OCI-LY3 (cell line): ENCODE data around the gene MMEL1.

Experiments
- EZH2phosphoT487 ChIP-seq: fragments of 200-600 bp; shearing (Covaris generic); IDR thresholded peaks from 2 replicates; pipeline ENCODE4 v1.6.1; 2018; ENCODE audit warnings: antibody characterized with exemption, mixed run types, low read depth
- TF ChIP-seq, protein P1 (sequence below): fragments of 200-600, 300-600 bp; sonication (generic); IDR thresholded peaks from 2 replicates; pipeline ENCODE4 v1.5.1; 2014; ENCODE audit warnings: antibody characterized with exemption, low read length, low read depth

- TF ChIP-seq, protein P1, sequence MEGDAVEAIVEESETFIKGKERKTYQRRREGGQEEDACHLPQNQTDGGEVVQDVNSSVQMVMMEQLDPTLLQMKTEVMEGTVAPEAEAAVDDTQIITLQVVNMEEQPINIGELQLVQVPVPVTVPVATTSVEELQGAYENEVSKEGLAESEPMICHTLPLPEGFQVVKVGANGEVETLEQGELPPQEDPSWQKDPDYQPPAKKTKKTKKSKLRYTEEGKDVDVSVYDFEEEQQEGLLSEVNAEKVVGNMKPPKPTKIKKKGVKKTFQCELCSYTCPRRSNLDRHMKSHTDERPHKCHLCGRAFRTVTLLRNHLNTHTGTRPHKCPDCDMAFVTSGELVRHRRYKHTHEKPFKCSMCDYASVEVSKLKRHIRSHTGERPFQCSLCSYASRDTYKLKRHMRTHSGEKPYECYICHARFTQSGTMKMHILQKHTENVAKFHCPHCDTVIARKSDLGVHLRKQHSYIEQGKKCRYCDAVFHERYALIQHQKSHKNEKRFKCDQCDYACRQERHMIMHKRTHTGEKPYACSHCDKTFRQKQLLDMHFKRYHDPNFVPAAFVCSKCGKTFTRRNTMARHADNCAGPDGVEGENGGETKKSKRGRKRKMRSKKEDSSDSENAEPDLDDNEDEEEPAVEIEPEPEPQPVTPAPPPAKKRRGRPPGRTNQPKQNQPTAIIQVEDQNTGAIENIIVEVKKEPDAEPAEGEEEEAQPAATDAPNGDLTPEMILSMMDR, result no peak
- TF ChIP-seq EZH2phosphoT487, result no peak
These were observed 66.4 kb downstream of the MMEL1 start for GRCh38 chr1:2566101-2567045.
